DND-41 (cell line): ENCODE results near the gene GOLGB1.

ENCODE experiments used
- ATAC-seq: fragments of 200-7000 bp; cut with Tn5 transposase; 3 replicates; pipeline ENCODE4 v1.9.1; 2021; ENCODE audit warnings: low read depth; ENCODE audit not compliant: insufficient read depth
- DNase-seq: peaks from one replicate; pipeline ENCODE4 v3.0.0-alpha.2; 2020
- H2AFZ ChIP-seq: 2 replicates; pipeline ENCODE4 v1.6.0; 2012; ENCODE audit warnings: low read depth, low read length
- H3K27ac ChIP-seq: 2 replicates; pipeline ENCODE4 v1.5.1; 2012; ENCODE audit warnings: low read length, inconsistent platforms
- H3K27me3 ChIP-seq: fragments of 200-600 bp; sonication (generic); 2 replicates; pipeline ENCODE4 v1.6.0; 2012; ENCODE audit warnings: low read length, mild to moderate bottlenecking, inconsistent platforms; ENCODE audit not compliant: insufficient read depth, poor library complexity
- H3K36me3 ChIP-seq: 2 replicates; pipeline ENCODE4 v1.5.1; 2012; ENCODE audit warnings: low read length, inconsistent platforms; ENCODE audit not compliant: insufficient read depth
- H3K4me1 ChIP-seq: 2 replicates; pipeline ENCODE4 v1.5.1; 2012; ENCODE audit warnings: mild to moderate bottlenecking, low read length; ENCODE audit not compliant: insufficient read depth
- H3K4me2 ChIP-seq: 2 replicates; pipeline ENCODE4 v1.6.0; 2012; ENCODE audit warnings: mild to moderate bottlenecking, moderate library complexity, low read length, inconsistent platforms; ENCODE audit not compliant: insufficient read depth
- H3K4me3 ChIP-seq, 2 experiments: fragments of 200-600 bp in 1 of 2; shearing (Covaris generic) in 1 of 2; 2 replicates each; pipeline ENCODE4 v1.5.1; 2012 to 2016; ENCODE audit warnings: inconsistent platforms in 2 of 2, low read length in 2 of 2, mild to moderate bottlenecking in 2 of 2, low read depth in 1 of 2, moderate library complexity in 1 of 2
- H3K79me2 ChIP-seq: 2 replicates; pipeline ENCODE4 v1.6.0; 2012; ENCODE audit warnings: low read length, inconsistent platforms; ENCODE audit not compliant: insufficient read depth
- H3K9ac ChIP-seq: 2 replicates; pipeline ENCODE4 v1.6.0; 2012; ENCODE audit warnings: low read depth, mild to moderate bottlenecking, inconsistent platforms, low read length, moderate library complexity
- H3K9me3 ChIP-seq: 2 replicates; pipeline ENCODE4 v1.5.1; 2012; ENCODE audit warnings: low read length, moderate library complexity, mild to moderate bottlenecking, inconsistent platforms; ENCODE audit not compliant: insufficient read depth, severe bottlenecking
- H4K20me1 ChIP-seq: 2 replicates; pipeline ENCODE4 v1.6.0; 2012; ENCODE audit warnings: low read length; ENCODE audit not compliant: insufficient read depth
- CTCF ChIP-seq: IDR thresholded peaks from 2 replicates; pipeline ENCODE4 v1.5.1; 2012; ENCODE audit warnings: borderline replicate concordance, low read length, moderate library complexity, mild to moderate bottlenecking; ENCODE audit not compliant: poor library complexity, severe bottlenecking; ENCODE audit errors: extremely low read depth
- EZH2 ChIP-seq: IDR thresholded peaks from 3 replicates; pipeline ENCODE4 v1.6.1; 2012; ENCODE audit warnings: borderline replicate concordance, low read depth, mild to moderate bottlenecking, moderate library complexity, low read length, inconsistent platforms; ENCODE audit not compliant: severe bottlenecking

Gene GOLGB1

GRCh38 chr3:121705541-121705940 lies 44.0 kb downstream of the GOLGB1 start:
- ATAC-seq = no peak
- peaks cover 22% of the 10 kb centered on the region; the same call in 1 of the 2 replicates for H3K36me3 ChIP-seq

GRCh38 chr3:121703973-121704372 lies 45.6 kb downstream of the GOLGB1 start:
- no peak overlapping the region for H3K4me2 ChIP-seq
- H3K79me2 ChIP-seq = no peaks in the 10 kb centered on the region
- no peak overlapping the region for H2AFZ ChIP-seq
- H4K20me1 ChIP-seq = no peaks in the 10 kb centered on the region
- ATAC-seq (no peak), DNase-seq (no peak)
- H3K4me1 ChIP-seq = no peaks in the 10 kb centered on the region
- TF ChIP-seq EZH2 (no peak), CTCF (no peak)
- no peak overlapping the region for H3K4me3 ChIP-seq
- H3K27me3 ChIP-seq = no peaks in the 10 kb centered on the region
- H3K36me3 ChIP-seq = peaks cover 25% of the 10 kb centered on the region; the same call in 1 of the 2 replicates
- no peaks in the 10 kb centered on the region for H3K9me3 ChIP-seq
- H3K27ac ChIP-seq = no peak overlapping the region
- no peak overlapping the region for H3K9ac ChIP-seq

More at GRCh38 chr3:121705541-121705940, 44.0 kb downstream of the GOLGB1 start:
- Histone ChIP-seq H3K4me2 (no peak overlapping the region), H3K9ac (no peak overlapping the region), H3K4me1 (no peaks in the 10 kb centered on the region), H3K79me2 (no peaks in the 10 kb centered on the region), H3K9me3 (no peaks in the 10 kb centered on the region), H4K20me1 (no peaks in the 10 kb centered on the region), H3K27me3 (no peaks in the 10 kb centered on the region), H3K4me3 (no peak overlapping the region), H2AFZ (no peak overlapping the region), H3K27ac (no peak overlapping the region)
- TF ChIP-seq CTCF = no peak
- no peak for TF ChIP-seq EZH2
- DNase-seq = no peak

- peaks cover 30% of the 10 kb centered on the region; the same call in 1 of the 2 replicates for H3K36me3 ChIP-seq
- no peaks in the 10 kb centered on the region for H3K4me1 ChIP-seq
- H4K20me1 ChIP-seq = no peaks in the 10 kb centered on the region
- H3K27me3 ChIP-seq = no peaks in the 10 kb centered on the region
- H3K79me2 ChIP-seq = no peaks in the 10 kb centered on the region
- no peak overlapping the region for H3K4me3 ChIP-seq
- no peaks in the 10 kb centered on the region for H3K9me3 ChIP-seq
- H2AFZ ChIP-seq = no peak overlapping the region
- H3K27ac ChIP-seq = no peak overlapping the region
- DNase-seq (no peak), ATAC-seq (no peak)
- H3K9ac ChIP-seq = no peak overlapping the region
- TF ChIP-seq EZH2 (no peak), CTCF (no peak)
- H3K4me2 ChIP-seq = no peak overlapping the region
Observed at GRCh38 chr3:121698901-121699300, 50.6 kb downstream of the GOLGB1 start.

- Histone ChIP-seq H3K27me3 (no peaks in the 10 kb centered on the region), H3K4me2 (no peak overlapping the region), H2AFZ (no peak overlapping the region), H3K4me3 (no peak overlapping the region), H3K79me2 (no peaks in the 10 kb centered on the region), H4K20me1 (no peaks in the 10 kb centered on the region), H3K27ac (no peak overlapping the region), H3K9ac (no peak overlapping the region), H3K4me1 (no peaks in the 10 kb centered on the region), H3K36me3 (peaks cover 30% of the 10 kb centered on the region; the same call in 1 of the 2 replicates), H3K9me3 (no peaks in the 10 kb centered on the region)
- DNase-seq (no peak), ATAC-seq (no peak)
- no peak for TF ChIP-seq EZH2
- TF ChIP-seq CTCF = no peak
Observed at GRCh38 chr3:121698476-121698875, 51.1 kb downstream of the GOLGB1 start.
